Measurements from ENCODE around the gene TSHZ2.
"Not testable (repeated sequence)": the region's sequence is repeated elsewhere in the genome, so short reads cannot be mapped to it uniquely, and the experiment has no call there.

- TF ChIP-seq CTCF (IDR thresholded peaks at IDR 0.05; ENCODE audit: insufficient read depth, low read depth, low read length); EZH2 (IDR thresholded peaks at IDR 0.05; ENCODE audit: insufficient read depth, low read length): not testable (repeated sequence)
Observed at GRCh38 chr20:53521421-53521820, 549.3 kb downstream of the TSHZ2 start.

Measured in astrocyte (in vitro differentiated cells and primary cell).